HepG2 (cell line): ENCODE measurements around the gene CFL1. TPM values are rescaled to one million over a fixed set of nuclear protein-coding genes. Genes with fewer than 3 reads are reported as not detected.

ENCODE experiments used
- ATAC-seq: fragments of 200-7000 bp; cut with Tn5 transposase; 3 replicates; pipeline ENCODE4 v1.9.1; 2020; ENCODE audit warnings: mild to moderate bottlenecking, moderate library complexity
- BruUV-seq: library from RNA; stranded (reverse); fragments of 400-500 nt; replicated peaks from 2 replicates; lab custom pipeline; 2021; lab: Mats Ljungman, UMichigan
- CTCF ChIA-PET: fragments of 300-600 bp; formaldehyde crosslinking; extraction: SDS; loops from one replicate; lab custom pipeline; 2021; ENCODE audit warnings: low total read pairs, inconsistent platforms, low intra/inter-chr PET ratio; lab: Yijun Ruan, JAX
- POLR2A ChIA-PET: fragments of 350-600 bp; sonication (Branson Sonifier 250); formaldehyde crosslinking; loops from one replicate; lab custom pipeline; 2020; ENCODE audit warnings: antibody characterized with exemption, inconsistent platforms; lab: Yijun Ruan, JAX
- DNase-seq: peaks from one replicate; pipeline ENCODE4 v3.0.0-alpha.2; 2015; ENCODE audit warnings: low spot score
- FAIRE-seq: peaks from 3 replicates; lab custom pipeline; 2011; peaks lifted over from hg19 to GRCh38; lab: Jason Lieb, UNC
- H2AFZ ChIP-seq: one replicate; pipeline ENCODE4 v1.6.1; 2011; ENCODE audit warnings: low read length, inconsistent platforms
- H3K27ac ChIP-seq: fragments of 300-600 bp; 3 replicates; pipeline ENCODE4 v1.8.0; 2011; ENCODE audit warnings: mixed run types, mild to moderate bottlenecking, mixed read lengths, low read length, inconsistent platforms; ENCODE audit not compliant: insufficient read depth; ENCODE audit errors: extremely low read length
- H3K27me3 ChIP-seq, 2 experiments: fragments of 200-600 bp in 1 of 2; 2 replicates in 1 of 2; 3 replicates in 1 of 2; pipeline versions ENCODE4 v1.6.0 to v1.8.0; 2011; ENCODE audit warnings: low read length in 2 of 2, mild to moderate bottlenecking in 2 of 2, moderate library complexity in 2 of 2, inconsistent platforms in 1 of 2; ENCODE audit not compliant: insufficient read depth in 2 of 2, control insufficient read depth in 1 of 2
- H3K36me3 ChIP-seq, 2 experiments: fragments of 200-600 bp in 1 of 2; replicated peaks in 1 of 2; 2 replicates in 1 of 2; 3 replicates in 1 of 2; pipeline versions ENCODE4 v1.5.1 to v1.8.0; 2011; ENCODE audit warnings: low read length in 2 of 2, inconsistent platforms in 1 of 2; ENCODE audit not compliant: insufficient read depth in 2 of 2, control insufficient read depth in 1 of 2
- H3K4me1 ChIP-seq: 2 replicates; pipeline ENCODE4 v1.5.1; 2012; ENCODE audit warnings: low read length, inconsistent platforms; ENCODE audit not compliant: insufficient read depth
- H3K4me2 ChIP-seq: 2 replicates; pipeline ENCODE4 v1.6.0; 2011; ENCODE audit warnings: low read depth, low read length, inconsistent platforms
- H3K4me3 ChIP-seq, 3 experiments: fragments of 200-600 bp in 1 of 3; sonication (generic), shearing (Covaris generic) in 1 of 3; replicated peaks in 1 of 3; 2 replicates each; pipeline ENCODE4 v1.5.1; 2011 to 2016; ENCODE audit warnings: low read length in 3 of 3, inconsistent platforms in 2 of 3, low read depth in 2 of 3, mild to moderate bottlenecking in 2 of 3, control low read depth in 1 of 3, mixed read lengths in 1 of 3; ENCODE audit not compliant: insufficient read depth in 1 of 3
- H3K79me2 ChIP-seq: one replicate; pipeline ENCODE4 v1.6.1; 2011; ENCODE audit warnings: low read length, inconsistent platforms; ENCODE audit not compliant: insufficient read depth
- H3K9ac ChIP-seq: 2 replicates; pipeline ENCODE4 v1.6.0; 2011; ENCODE audit warnings: mild to moderate bottlenecking, low read depth, low read length, inconsistent platforms; ENCODE audit not compliant: insufficient read depth
- H3K9me3 ChIP-seq: 2 replicates; pipeline ENCODE4 v1.5.1; 2012; ENCODE audit warnings: mild to moderate bottlenecking, low read length
- H4K20me1 ChIP-seq: 2 replicates; pipeline ENCODE4 v1.6.0; 2011; ENCODE audit warnings: inconsistent platforms, mild to moderate bottlenecking, low read length, moderate library complexity; ENCODE audit not compliant: insufficient read depth
- BCL6 ChIP-seq: IDR thresholded peaks from 2 replicates; pipeline ENCODE4 v1.6.1; 2016; ENCODE audit warnings: missing genetic modification reagents, missing compliant biosample characterization
- HOXD1 ChIP-seq: sonication (generic); formaldehyde crosslinking; IDR thresholded peaks from 2 replicates; pipeline ENCODE4 v1.5.0; 2020; ENCODE audit warnings: missing genetic modification reagents
- RFX3 ChIP-seq: IDR thresholded peaks from 2 replicates; pipeline ENCODE4 v1.6.1; 2016; ENCODE audit warnings: missing biosample characterization, missing genetic modification reagents
- ZNF275 ChIP-seq: sonication (generic); formaldehyde crosslinking; IDR thresholded peaks from 2 replicates; pipeline ENCODE4 v1.8.0; 2022; ENCODE audit warnings: missing genetic modification reagents, mild to moderate bottlenecking, inconsistent platforms, borderline replicate concordance
- ZNF770 ChIP-seq: sonication (generic); formaldehyde crosslinking; IDR thresholded peaks from 2 replicates; pipeline ENCODE4 v1.5.0; 2020; ENCODE audit warnings: mild to moderate bottlenecking, missing genetic modification reagents
- WGBS: methylation state at CpG from one replicate; pipeline ENCODE4 v1.1.6; 2017; ENCODE audit warnings: low lambda C conversion rate; 5-methylcytosine and 5-hydroxymethylcytosine counted together
- in situ Hi-C: cut with HindIII; loops from 2 replicates; pipeline ENCODE4 v1.10.0; 2017; ENCODE audit warnings: low pct_unique_long_range_greater_than_20kb; ENCODE audit not compliant: extremely low pct_ligation_motif_present
- intact Hi-C: fragments of 100-400 bp; cut with micrococcal nuclease; formaldehyde crosslinking; loops from one replicate; pipeline ENCODE4 v1.10.0; 2022; ENCODE audit not compliant: unreplicated experiment
- polyA plus RNA-seq, 8 experiments: library from polyadenylated mRNA; depleted of rRNA in 3 of 8; stranded (reverse) in 7 of 8; unstranded in 1 of 8; fragments of >200 nt; fragmentation: Illumina TruSeq in 4 of 8; extraction: Trizol in 4 of 8; gene quantifications; 2 replicates each; pipeline versions ENCODE4 v1.2.1 to v1.2.3, GENCODE V29; 2011 to 2016; ENCODE audit warnings: low read depth in 4 of 8, missing spikeins in 1 of 8, mixed read lengths in 1 of 8; ENCODE audit not compliant: insufficient read depth in 1 of 8
- total RNA-seq, 5 experiments: library from RNA; depleted of rRNA; stranded (reverse); fragments of >200 nt; fragmentation: Illumina TruSeq; extraction: Trizol; gene quantifications; 2 replicates each; pipeline ENCODE4 v1.2.3, GENCODE V29; 2016; ENCODE audit warnings: low read depth in 1 of 5
- TF ChIP-seq, protein P1 (sequence below): sonication (generic); formaldehyde crosslinking; conservative IDR thresholded peaks from 2 replicates; pipeline ENCODE4 v1.4.0; 2020; ENCODE audit warnings: mild to moderate bottlenecking, missing genetic modification reagents, moderate library complexity
- TF ChIP-seq, protein P2 (sequence below): sonication (generic); formaldehyde crosslinking; IDR thresholded peaks from 2 replicates; pipeline ENCODE4 v1.5.0; 2020; ENCODE audit warnings: mild to moderate bottlenecking, missing genetic modification reagents, borderline replicate concordance
- TF ChIP-seq, protein P3 (sequence below): sonication (generic); formaldehyde crosslinking; IDR thresholded peaks from 2 replicates; pipeline ENCODE4 v1.4.0; 2020; ENCODE audit warnings: low read depth, missing genetic modification reagents

CFL1 gene
- total and polyA plus RNA-seq, 2 of the 13 experiments (the other 11 are each of a cell fraction or from before 2014, with no cell fraction given): 379 to 383 TPM

DNA sequence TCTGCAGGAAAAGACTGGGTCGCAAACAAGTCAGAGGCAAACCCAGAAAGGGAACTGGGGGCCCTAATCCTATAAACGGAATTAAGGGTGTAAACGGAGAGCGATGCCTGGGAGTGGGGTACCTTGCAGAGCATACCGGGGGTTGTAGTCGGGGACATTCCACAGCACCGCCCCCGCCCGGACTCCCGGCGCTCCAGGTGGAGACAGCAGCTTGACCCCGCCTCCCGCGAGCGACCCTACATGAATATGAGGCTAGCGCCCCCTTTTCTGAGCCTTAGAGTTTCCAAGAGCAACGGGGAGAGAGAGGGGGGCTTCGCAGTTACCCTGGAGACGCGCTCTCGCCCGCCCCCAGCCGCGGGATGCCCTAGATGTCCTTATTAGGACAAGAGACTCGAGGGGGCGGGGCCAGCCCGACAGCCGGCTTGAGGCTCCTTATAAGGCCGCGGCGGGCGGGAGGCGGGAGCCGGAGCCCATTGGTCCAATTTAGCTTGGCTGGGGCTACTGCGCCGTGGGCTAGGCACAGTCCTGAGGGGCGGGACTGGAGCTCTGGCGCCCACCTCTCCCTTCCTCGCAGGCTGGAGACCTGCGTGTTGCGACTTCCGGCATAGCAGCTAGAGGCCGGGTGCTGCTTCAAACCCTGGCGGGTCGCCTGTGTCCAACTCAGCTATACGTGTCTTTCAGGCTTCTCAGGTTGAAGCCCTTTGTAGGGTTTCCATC lies 1.3 kb upstream of the CFL1 start:
- in situ Hi-C loops: loop anchor here (10.0 kb wide), 1 partner anchor 304 kb away; the partner anchor contains the start of gene LTBP3
- CTCF ChIA-PET: interaction anchor here (0.9 to 1.9 kb wide), 2 partner anchors 25 to 41 kb away, joined by 4 to 6 read pairs; no protein-coding TSS in a partner anchor
- TF ChIP-seq HOXD1 (CRISPR knock-in tag) (no peak), BCL6 (CRISPR knock-in tag) (no peak), ZNF275 (CRISPR knock-in tag) (no peak), ZNF770 (CRISPR knock-in tag) (no peak), RFX3 (CRISPR knock-in tag) (peak; percentile 58; the same call in 1 of the 2 replicates)
- TF ChIP-seq, protein P1, sequence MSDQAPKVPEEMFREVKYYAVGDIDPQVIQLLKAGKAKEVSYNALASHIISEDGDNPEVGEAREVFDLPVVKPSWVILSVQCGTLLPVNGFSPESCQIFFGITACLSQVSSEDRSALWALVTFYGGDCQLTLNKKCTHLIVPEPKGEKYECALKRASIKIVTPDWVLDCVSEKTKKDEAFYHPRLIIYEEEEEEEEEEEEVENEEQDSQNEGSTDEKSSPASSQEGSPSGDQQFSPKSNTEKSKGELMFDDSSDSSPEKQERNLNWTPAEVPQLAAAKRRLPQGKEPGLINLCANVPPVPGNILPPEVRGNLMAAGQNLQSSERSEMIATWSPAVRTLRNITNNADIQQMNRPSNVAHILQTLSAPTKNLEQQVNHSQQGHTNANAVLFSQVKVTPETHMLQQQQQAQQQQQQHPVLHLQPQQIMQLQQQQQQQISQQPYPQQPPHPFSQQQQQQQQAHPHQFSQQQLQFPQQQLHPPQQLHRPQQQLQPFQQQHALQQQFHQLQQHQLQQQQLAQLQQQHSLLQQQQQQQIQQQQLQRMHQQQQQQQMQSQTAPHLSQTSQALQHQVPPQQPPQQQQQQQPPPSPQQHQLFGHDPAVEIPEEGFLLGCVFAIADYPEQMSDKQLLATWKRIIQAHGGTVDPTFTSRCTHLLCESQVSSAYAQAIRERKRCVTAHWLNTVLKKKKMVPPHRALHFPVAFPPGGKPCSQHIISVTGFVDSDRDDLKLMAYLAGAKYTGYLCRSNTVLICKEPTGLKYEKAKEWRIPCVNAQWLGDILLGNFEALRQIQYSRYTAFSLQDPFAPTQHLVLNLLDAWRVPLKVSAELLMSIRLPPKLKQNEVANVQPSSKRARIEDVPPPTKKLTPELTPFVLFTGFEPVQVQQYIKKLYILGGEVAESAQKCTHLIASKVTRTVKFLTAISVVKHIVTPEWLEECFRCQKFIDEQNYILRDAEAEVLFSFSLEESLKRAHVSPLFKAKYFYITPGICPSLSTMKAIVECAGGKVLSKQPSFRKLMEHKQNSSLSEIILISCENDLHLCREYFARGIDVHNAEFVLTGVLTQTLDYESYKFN (CRISPR knock-in tag): 0 out of 2 replicates have a peak, but pooled peaks have one; percentile 23
- TF ChIP-seq, protein P2, sequence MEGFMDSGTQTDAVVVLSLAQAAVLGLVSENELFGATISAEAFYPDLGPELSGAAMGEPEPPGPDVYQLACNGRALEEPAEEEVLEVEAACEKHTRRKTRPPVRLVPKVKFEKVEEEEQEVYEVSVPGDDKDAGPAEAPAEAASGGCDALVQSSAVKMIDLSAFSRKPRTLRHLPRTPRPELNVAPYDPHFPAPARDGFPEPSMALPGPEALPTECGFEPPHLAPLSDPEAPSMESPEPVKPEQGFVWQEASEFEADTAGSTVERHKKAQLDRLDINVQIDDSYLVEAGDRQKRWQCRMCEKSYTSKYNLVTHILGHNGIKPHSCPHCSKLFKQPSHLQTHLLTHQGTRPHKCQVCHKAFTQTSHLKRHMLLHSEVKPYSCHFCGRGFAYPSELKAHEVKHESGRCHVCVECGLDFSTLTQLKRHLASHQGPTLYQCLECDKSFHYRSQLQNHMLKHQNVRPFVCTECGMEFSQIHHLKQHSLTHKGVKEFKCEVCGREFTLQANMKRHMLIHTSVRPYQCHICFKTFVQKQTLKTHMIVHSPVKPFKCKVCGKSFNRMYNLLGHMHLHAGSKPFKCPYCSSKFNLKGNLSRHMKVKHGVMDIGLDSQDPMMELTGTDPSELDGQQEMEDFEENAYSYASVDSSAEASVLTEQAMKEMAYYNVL (CRISPR knock-in tag): no peak
- TF ChIP-seq, protein P3, sequence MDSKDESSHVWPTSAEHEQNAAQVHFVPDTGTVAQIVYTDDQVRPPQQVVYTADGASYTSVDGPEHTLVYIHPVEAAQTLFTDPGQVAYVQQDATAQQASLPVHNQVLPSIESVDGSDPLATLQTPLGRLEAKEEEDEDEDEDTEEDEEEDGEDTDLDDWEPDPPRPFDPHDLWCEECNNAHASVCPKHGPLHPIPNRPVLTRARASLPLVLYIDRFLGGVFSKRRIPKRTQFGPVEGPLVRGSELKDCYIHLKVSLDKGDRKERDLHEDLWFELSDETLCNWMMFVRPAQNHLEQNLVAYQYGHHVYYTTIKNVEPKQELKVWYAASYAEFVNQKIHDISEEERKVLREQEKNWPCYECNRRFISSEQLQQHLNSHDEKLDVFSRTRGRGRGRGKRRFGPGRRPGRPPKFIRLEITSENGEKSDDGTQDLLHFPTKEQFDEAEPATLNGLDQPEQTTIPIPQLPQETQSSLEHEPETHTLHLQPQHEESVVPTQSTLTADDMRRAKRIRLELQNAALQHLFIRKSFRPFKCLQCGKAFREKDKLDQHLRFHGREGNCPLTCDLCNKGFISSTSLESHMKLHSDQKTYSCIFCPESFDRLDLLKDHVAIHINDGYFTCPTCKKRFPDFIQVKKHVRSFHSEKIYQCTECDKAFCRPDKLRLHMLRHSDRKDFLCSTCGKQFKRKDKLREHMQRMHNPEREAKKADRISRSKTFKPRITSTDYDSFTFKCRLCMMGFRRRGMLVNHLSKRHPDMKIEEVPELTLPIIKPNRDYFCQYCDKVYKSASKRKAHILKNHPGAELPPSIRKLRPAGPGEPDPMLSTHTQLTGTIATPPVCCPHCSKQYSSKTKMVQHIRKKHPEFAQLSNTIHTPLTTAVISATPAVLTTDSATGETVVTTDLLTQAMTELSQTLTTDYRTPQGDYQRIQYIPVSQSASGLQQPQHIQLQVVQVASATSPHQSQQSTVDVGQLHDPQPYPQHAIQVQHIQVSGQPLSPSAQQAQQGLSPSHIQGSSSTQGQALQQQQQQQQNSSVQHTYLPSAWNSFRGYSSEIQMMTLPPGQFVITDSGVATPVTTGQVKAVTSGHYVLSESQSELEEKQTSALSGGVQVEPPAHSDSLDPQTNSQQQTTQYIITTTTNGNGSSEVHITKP (CRISPR knock-in tag): no peak

More for the DNA sequence above, 1.3 kb upstream of the CFL1 start:
- no TSS peak for BruUV-seq
- POLR2A ChIA-PET: interaction anchor here (0.6 to 5.4 kb wide), 31 partner anchors 9 to 1014 kb away, joined by 3 to 81 read pairs (median 4); partner anchors contain the start of genes AP5B1, BANF1, CCDC85B and EFEMP2
- Histone ChIP-seq H2AFZ (no peak overlapping the region), H3K27ac (peak overlapping the region; percentile 90), H3K4me3 (peak overlapping the region; percentile 80 to 99 (median 89)), H3K4me1 (peaks cover 53% of the 10 kb centered on the region), H3K4me2 (peak overlapping the region; percentile 100), H3K9me3 (no peaks in the 10 kb centered on the region), H3K27me3 (no peaks in the 10 kb centered on the region; a peak in 1 of 5 replicates), H3K36me3 (peaks cover 19 to 44% of the 10 kb centered on the region in 2 experiments), H4K20me1 (peaks cover 34% of the 10 kb centered on the region), H3K79me2 (peaks cover 32% of the 10 kb centered on the region), H3K9ac (peak overlapping the region; percentile 89)
- intact Hi-C loops: loop anchor here (2.0 kb wide), 1 partner anchor 30 kb away; the partner anchor contains the start of gene FIBP
- FAIRE-seq (peak; percentile 23), ATAC-seq (peak; percentile 78), DNase-seq (peak; percentile 98)
- under 1% methylated on average over 19 of the region's 46 CpGs for WGBS
